GM19468 (cell line): Measurements from ENCODE around the gene C17orf50.
"Not testable (repeated sequence)": the region's sequence is repeated elsewhere in the genome, so short reads cannot be mapped to it uniquely, and the experiment has no call there.

ENCODE experiments used
- ATAC-seq: cut with Tn5 transposase; IDR thresholded peaks from one replicate; pipeline ENCODE4 v1.9.1; 2021; ENCODE audit warnings: mild to moderate bottlenecking, moderate library complexity, moderate number of reproducible peaks; ENCODE audit not compliant: unreplicated experiment; ENCODE audit errors: extremely low read depth

Gene C17orf50

DNA sequence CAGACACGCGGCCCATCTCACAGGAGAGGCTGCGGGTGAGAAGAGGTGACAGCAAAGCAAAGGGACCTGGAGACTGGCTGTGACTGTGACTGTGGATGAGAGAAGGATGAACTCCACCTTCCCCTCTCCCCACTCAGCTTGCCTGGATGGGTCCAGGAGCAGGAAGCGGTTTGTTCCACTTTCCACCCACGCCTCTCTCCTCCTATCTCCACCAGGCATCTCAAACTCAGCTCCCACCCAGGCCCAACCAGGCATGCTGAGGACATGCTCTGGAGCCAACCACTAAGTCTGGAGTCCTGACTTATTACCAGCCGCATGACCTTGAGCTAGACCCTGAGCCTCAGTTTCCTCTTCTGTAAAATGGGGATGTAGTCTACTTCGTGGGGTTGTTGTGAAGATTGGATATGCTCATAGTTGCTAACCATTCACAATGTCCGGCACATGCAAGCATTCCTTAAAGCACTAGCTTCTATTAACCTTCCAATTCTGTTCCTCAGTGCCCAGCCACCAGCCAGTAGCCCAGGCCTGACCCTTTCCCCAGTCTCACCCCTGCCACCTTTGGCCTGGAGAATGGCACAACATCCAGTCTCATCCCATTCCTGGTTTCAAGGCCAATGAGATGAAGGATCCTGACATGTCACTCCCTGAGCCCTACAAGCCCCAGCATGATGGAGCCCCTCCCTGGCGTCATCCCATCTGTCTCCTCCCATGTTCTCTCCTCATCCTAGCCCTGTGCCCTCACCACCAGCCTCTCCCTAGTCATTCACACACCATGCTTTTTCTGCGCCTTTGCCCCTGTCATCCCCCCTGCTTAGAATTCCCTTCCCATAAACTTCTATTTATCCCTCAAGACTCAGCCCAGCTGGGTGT, 9.9 kb upstream of the C17orf50 start:
- no peak for ATAC-seq

DNA sequence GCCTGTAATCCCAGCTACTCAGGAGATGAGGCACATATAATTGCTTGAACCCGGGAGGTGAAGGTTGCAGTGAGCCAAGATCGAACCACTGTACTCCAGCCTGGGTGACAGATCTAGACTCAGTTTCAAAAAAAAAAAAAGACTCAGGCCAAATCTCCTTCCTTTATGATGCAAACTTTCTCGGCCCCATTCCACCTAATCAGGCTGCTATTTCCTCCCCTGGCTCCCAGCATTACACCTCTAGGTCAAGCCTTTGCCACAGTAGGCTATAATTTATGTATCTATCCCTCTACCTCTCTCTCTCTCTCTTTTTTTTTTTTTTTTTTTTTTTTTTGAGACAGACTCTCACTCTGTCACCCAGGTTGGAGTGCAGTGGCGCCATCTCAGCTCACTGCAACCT, 9.1 kb upstream of the C17orf50 start:
- ATAC-seq = not testable (repeated sequence)

DNA sequence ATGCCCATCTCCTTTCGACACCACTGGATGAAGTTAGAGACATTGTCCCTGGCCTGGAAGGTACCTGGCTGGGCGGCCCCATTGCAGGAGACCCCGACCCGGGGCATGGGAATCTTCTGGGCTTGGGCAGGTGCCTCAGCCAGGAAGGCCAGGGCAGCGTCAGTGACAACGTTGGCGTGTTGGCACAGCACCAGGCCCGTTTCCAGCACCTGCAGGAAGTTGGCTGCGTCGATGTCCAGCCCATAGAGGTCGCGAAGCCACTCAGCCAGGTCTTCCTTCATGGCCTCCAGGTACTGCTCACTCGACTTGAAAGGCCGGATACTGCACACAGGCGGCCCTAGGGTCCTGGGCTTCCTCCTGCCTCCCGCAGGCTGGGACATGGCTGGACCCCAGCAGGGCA, 8.2 kb upstream of the C17orf50 start:
- ATAC-seq = no peak

DNA sequence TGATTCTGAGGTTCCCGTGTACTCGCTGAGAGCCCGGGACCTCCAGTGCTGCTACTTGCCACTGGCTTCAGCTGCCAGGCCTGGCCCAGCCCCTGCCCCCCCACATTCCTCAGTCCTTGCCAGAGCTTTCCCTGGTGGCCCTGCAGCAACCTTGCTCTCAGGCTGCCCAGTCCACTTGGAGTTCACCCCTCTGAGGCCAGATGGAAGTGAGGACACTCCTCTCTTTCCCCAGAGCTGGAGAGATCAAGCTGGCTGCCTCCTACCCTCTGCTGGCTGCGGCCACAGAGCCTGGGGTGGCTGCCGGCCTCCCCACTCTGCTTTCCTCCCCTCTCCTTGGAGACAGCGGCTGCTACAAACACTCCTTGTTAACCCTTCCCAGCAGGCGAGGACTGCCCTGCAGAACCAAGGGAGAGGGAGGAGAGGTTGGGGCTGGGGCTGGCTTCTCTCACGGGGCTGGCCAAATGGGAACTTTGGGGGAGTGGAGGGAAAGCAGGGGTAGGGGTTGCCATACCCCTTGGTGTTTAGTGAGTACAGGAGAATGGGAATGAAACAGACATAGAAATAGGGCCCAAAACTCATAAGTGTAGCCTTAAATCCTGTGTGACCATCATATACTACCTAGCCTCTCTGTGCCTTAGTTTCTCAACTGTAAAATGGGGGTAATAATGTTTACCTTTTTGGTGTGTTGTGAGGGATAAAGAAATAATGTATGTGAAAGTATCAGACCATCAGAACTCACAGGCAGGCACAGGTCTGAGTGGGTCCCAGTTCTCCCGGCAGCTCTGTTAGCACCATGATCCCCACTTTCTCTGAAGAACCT, 7.5 kb upstream of the C17orf50 start, which contains the start of gene GAS2L2:
Gene GAS2L2, minus strand, starts transcription at position 295 of the 820 bp plus-strand sequence. CDS start 389 bp downstream, outside the sequence.
- no peak for ATAC-seq

DNA sequence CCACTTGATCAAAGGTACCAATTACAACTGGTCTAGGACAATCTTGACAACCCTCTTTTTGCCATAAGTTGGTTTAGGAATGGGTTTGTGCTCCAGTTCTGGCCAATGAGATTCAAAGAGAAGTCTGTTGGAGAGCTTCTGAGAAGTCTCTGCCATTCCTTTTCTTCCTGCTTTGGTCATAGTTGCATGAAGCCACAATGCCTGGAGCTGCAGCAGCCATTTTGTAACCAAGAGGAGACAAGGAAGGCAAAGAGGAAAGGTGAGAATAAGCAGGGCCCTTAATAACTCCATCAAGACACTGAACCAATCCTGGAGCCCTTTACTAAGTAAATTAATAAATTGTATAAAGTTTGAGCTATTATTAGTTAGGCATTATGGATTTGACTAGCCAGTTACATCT, 3.4 kb upstream of the C17orf50 start:
- ATAC-seq = no peak

DNA sequence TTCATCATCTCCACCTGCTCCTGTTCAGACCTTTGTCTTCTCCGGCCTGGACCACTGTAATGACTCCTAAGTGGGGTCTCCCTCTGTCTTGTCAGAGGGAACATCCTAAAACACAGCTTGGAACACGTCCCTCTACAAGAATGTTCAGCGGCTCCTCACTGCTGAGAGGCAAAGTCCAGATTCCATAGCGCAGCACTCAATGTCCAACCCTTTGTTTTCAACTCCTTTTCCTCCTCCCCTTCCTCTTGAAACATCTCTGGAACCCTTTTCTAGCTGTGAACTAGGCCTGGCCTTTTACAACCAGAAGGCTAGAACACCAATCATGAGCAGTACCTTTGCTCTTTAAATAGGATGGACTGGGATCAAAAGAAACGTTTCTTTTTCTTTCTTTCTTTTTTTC, 914 bp downstream of the C17orf50 start:
- ATAC-seq = no peak

DNA sequence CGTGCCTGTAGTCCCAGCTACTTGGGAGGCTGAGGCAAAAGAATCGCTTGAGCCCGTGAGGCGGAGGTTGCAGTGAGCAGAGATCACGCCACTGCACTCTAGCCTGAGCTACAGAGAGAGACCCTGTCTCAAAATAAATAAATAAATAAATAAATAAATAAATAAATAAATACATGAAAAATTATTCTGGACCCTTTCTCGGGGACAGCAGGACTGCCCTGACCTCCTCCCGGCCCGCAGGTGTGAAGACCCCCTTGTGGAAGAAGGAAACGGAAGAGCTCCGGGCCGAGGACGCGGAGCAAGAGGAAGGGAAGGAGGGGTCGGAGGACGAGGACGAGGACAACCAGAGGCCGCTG, 3.1 kb downstream of the C17orf50 start:
- ATAC-seq = no peak

DNA sequence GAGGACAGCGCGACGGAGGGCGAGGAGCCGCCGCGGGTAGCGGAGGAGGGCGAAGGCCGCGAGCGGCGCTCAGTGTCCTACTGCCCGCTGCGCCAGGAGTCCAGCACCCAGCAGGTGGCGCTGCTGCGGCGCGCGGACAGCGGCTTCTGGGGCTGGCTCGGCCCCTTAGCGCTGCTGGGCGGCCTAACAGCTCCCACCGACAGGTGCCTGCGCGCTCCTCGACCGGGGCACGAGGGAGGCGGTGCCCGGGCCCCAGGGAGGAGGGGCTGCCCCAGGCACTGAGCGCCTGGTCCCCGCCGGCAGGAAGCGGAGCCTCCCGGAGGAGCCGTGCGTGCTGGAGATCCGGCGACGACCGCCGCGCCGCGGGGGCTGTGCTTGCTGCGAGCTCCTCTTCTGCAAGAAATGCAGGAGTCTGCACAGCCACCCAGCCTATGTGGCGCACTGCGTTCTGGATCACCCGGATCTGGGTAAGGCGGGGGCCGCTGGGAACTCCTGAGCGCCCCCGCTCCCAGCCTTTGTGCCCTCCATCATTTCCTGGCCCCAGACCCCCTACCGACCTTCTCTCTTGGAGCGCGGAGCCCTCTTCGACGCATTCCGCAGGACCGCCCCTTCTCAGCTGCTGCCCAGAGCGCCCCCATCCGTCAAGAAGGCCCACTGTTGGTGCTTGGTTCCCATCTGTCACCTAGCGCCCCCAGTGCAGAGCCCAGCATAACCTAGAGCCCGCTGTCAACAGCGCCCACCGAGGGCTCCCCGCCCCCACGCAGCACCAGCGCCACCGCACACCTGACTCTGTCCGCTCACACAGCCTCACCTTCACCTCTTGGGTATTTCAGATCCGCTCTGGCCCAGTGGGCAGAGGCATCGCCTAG, 3.7 kb downstream of the C17orf50 start:
- ATAC-seq = peak; percentile 33

DNA sequence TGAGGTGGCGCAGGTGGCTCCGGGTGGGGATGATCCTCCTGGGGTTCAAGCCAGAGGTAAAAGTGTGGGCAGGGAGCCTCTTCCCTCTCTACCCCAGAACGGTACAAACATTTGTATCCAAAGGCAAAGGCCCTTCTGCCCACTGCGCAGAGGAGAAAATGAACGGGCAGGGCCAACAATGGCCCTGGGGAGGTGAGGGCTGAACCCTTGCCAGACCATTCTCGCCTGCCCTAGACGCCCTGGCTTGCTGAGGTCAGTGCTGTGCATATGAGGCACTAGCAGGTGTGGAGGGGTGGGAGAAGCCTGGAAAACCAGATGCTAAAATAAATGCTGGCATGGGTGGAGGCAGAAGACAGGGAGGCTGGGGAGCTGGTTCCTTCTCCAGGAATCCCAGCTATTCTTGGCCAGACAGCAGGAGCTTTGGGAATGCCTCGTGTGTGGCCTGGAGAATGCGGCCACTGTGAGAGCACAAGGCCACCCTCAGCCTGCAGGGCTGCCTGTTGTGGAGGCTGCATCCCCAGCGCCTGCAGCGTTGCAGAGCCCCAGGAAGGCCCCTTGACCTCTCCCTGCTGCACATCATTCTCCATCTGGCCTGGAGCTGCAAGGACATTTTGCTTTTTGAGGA, 4.5 kb downstream of the C17orf50 start:
- ATAC-seq = no peak

DNA sequence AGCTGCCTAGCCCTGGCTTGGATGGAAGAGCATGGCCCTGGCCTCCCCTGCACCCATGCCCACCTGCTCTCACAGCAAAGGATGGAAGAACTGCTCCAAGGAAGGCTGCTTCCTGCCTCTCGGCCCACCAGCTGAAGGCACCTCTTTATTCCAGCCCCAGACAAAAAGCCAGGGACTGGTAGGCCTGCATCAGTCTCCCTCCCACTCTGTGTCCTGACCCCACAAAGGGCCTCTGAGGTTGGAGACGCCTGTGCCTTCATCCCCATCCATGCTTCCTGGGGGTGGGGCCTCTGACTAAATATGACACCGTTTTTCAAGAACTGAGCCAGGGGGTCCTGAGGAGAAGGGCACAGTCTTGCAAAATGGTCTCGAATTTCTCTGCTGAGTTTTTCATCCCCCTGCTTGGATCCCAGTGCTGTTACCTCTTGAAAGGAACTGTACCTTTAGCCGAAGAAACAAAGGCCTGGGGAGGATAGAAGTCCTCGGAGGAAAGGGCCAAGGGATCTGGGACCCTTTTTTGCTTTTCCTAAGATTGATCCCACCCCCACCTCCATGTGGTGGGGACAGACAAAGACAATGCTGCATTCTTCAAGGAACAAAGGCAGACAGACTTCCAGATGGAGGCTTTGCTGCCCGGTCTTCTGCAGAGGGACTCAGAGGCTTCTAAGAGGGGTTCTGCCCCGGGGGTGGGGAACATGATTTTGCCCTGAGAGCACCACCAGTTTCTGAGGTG, 5.2 kb downstream of the C17orf50 start:
- no peak for ATAC-seq

DNA sequence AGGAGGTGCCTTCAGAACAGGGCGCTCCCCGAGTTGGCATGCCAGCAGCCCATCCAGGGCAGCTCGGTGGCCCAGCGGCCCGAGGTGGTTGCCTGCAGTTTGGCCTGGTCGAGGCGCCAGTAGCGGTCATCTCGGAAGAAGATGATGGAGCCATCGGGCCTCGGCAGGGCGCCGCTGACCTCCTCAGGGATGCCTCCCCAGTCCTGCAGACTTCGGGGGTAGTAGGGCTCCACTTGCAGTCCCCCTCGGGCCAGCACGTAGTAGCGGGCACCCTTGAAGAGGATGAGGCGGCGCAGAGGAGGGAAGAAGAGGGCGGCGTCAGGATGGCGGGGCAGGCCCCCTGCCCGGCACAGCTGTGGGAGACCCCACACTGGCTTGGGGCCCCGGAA, 5.8 kb downstream of the C17orf50 start:
- no peak for ATAC-seq

DNA sequence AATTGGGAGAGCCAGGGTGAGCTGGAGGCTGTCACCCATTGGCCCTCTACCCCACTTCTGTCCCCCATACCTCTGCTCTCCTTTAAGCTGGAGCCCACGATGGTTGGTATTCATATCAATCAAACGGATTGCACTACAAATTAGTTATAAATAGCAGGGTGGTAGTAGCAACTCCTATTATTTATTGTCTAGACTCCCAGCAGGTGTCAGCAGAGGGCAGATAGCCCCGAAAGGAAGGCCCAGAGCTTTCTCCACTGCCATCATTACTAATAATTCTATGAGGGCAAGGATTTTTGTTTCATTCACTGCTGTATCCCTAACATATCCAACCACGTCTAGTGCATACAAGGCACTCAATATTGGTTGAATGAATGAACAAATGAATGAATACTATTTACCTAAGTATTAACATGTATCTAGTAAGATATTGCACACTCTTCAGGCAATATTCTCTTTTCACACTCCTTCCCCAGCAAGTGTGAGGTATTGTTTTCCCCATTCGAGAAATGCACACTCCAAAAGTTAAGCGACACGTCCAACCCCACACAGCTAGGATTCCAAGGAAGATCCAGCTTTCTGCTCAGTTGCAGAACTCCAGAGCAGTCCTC, 6.3 kb downstream of the C17orf50 start:
- no peak for ATAC-seq

DNA sequence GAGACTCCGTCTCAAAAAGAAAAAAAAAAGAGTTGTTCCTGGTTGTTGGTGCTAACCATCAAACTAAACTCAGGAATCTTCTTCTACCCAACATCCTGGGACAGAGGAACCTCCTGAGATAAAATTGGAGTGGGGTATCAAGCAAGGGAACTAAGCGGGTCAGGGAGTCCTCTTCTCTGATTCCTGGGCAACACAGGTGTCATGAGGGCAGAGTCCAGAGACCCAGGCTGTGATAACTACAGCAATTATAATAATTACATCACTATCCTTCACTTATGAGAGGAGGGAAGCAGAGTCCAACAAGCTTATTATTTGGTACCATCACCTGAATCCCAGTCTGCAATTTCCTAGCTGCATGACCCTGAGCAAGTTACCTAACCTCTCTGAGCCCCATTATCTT, 8.1 kb downstream of the C17orf50 start:
- no peak for ATAC-seq

DNA sequence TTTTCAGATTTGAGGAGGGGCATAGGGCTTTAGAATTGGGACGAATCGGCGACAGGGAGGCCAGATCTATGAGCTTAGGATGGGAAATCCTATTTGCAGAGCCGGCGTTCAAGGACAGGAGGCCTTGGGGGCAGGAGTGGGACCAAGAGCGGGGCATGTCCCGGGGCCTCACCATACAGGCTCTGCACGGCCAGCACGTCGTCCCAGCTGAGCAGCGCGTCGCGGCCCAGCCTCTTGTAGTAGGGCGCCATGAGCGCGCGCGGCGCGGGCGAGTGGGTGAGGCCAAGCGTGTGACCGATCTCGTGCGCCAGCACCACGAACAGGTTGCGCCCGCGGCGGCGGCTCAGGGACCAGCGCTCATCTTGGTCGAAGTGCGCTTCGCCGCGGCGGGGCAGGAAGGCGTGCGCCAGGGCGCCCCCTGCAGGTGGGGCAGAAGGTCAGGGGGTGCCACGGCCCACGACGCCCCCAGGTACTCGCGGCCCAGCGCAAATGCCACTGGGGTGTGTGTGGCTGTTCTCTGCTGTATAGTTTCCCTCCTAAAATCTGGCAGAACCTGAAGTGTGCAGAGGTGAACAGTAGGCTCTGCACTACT, 9.3 kb downstream of the C17orf50 start:
- no peak for ATAC-seq

DNA sequence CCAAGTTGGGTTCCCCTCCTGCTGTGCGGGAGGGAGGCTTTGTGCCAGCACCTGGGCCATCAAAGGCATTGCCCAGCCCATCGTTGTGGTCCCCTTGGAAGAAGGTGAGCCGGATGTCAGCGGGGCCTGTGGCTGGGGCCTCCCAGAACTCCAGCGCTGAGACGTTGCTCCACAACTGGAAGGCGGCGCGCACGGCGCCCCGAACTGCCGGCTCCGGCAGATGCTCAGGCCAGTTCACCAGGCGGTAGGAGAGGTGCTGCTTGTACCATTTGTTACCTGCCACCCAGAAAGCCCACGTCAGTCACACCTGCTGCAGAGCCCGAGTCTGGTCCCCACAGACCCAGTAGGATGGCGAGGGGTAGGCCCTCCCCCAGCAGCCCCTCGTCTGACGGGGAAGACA, 12.4 kb downstream of the C17orf50 start:
- ATAC-seq = no peak

DNA sequence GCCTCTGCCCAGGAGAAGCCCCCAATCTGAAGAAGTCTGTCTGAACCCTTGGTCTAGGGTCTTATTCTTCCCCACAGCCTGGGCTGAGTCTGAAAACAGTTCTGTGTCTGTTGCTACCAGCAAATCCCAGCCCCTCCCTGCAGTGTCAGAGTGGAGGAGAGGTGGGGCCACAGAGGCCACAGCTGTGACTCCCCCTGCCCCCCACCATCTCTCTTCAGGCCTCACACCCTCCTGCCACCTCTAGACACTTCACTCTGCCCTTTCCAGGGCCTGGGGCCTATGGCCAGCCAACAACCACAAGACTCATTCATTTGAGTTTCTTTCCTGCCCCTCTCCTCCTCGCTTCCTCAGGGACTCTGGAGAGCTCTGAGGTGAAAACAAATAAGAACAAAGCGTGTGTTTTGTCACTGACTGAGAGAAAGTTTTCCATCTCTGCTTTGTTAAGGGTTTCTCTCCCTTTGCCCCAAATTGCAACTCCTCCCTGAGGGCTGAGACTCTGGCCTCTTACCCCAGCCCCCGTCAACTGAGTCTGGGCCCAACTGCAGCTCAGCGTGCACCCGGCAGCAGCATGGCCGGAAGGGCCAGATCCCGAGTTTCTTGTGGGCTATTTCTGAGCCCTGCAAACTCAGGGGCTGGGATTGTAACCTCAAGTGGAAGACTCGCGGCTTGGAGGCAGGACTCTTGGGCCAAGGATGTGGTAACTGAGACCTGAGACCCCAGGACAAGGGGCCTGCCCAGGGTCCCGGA, 13.2 kb downstream of the C17orf50 start:
- no peak for ATAC-seq

DNA sequence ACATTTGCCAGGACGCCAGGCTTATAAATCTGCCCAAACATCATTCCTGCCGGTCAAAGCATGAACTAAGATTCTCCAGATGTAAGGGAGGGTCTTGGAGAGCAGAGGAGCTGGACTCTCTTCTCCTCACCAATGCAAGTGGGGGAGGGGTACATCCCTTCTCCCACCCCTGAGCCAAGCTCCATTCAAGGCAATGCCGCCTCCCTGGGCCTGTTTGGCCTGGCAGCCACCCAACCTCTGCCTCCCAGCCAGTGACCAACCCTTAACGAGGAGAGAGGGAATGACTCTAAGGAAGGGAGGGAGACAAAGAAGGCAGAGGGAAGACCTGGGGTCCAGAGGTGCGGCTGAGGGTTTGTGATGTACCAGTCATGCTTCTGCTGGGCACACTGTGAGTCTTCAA, 13.8 kb downstream of the C17orf50 start:
- no peak for ATAC-seq

DNA sequence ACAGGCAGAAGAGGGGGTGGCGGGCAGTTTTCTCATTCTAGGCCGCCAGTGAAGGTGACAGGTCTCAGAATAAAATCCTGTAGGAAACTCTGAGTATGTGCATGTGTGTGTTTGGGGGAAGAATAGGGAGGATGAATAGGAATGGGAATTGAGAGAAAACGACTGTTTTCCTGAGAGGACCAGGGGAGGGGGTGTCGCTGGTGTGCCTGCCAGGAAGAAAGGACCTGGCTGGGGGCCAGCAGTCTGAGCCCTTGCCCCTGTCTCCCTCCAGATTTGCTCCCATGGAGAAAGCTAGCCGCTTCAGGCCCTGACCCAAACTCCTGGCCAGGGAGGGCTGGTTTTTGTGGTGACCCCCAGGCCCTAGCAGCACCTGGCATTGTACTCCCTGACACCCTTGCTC, 14.4 kb downstream of the C17orf50 start:
- no peak for ATAC-seq
